Astrocyte of the spinal cord (primary cell): ENCODE measurements around the gene AANAT.
"Not testable (repeated sequence)": the region's sequence is repeated elsewhere in the genome, so short reads cannot be mapped to it uniquely, and the experiment has no call there.

Source experiments
- DNase-seq: peaks from one replicate; pipeline ENCODE4 v3.0.0; 2011; ENCODE audit warnings: low read depth, low spot score
- H3K4me3 ChIP-seq: 2 replicates; pipeline ENCODE4 v1.5.1; 2011; ENCODE audit warnings: low read depth, mild to moderate bottlenecking, low read length, moderate library complexity
- in situ Hi-C: cut with HindIII; loops from 2 replicates; pipeline ENCODE4 v1.10.0; 2017; ENCODE audit warnings: low sequenced_read_pairs
- TF ChIP-seq, protein P1 (sequence below): IDR thresholded peaks from 2 replicates; pipeline ENCODE4 v1.5.1; 2012; ENCODE audit warnings: low read depth, mild to moderate bottlenecking, low read length, inconsistent platforms

The AANAT gene

DNA sequence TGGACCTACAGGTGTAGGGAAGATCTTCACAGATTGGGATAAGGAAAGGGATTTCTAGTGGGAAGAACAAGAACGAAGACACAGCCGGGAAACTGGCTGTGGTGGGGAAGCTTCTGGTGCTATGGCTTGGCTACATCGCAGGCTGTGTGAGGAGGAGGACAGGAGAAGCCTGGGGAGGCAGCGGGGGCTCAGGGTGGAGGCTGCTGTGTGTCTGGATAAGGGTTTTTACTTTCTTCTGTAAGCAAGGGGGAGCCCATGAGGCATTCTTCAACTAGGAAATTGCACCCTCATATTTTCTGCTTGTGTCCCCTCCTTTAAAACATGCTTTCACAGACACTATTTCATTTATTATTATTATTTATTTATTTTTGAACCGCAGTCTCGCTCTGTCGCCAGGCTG, 36.7 kb downstream of the AANAT start:
- in situ Hi-C loops, result no loop called here
- TF ChIP-seq, protein P1, sequence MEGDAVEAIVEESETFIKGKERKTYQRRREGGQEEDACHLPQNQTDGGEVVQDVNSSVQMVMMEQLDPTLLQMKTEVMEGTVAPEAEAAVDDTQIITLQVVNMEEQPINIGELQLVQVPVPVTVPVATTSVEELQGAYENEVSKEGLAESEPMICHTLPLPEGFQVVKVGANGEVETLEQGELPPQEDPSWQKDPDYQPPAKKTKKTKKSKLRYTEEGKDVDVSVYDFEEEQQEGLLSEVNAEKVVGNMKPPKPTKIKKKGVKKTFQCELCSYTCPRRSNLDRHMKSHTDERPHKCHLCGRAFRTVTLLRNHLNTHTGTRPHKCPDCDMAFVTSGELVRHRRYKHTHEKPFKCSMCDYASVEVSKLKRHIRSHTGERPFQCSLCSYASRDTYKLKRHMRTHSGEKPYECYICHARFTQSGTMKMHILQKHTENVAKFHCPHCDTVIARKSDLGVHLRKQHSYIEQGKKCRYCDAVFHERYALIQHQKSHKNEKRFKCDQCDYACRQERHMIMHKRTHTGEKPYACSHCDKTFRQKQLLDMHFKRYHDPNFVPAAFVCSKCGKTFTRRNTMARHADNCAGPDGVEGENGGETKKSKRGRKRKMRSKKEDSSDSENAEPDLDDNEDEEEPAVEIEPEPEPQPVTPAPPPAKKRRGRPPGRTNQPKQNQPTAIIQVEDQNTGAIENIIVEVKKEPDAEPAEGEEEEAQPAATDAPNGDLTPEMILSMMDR, result peak; percentile 5
- H3K4me3 ChIP-seq, result no peak overlapping the region
- DNase-seq, result no peak

DNA sequence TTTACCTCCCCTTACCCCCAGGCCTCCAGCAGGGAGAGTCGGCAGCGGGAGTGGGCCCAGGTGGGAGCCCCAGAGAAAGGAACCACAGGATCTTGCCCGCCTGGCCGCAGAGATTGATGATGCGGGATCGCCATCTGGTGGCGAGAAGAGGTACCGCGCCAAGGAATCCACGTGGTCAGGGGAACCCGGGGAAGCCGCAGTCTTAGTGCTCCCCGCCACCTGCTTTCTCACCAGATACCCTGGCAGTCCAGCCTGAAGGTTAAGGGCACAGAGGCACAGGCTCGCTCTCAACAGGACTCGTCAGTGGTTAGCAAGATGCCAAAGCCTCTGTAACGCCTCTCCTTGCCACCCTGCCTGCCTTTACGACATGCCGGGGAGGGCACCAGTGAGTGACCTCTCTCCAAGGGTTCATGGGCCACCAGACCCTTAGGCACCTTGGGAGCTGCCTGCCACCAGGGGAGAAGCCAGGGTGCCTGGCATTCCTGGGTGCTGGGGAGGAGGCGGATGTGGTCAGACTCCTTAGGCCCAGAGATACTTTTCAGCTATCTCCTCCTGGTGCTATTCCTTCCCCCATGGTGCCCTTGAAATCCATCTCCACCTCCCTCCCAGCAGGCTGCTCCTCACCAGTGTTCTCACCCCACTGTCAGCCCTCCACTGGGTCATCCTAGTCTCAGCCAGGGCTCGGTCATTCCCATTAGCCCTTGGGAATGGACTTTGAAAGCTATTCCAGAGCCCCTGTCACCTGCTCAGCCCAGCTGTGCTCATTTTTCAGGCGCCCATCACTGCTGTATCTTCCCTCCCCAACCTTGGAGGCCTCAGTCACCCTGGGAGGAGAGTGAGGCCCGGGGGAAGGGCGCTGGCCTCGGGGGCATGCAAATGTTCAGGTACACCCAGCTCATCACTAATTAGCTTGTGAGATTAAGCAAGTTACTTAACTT, 39.3 kb downstream of the AANAT start:
- in situ Hi-C loops, result no loop called here
- peak; percentile 58 for DNase-seq
- H3K4me3 ChIP-seq, result no peak overlapping the region
- TF ChIP-seq, protein P1, result peak; percentile 91

DNA sequence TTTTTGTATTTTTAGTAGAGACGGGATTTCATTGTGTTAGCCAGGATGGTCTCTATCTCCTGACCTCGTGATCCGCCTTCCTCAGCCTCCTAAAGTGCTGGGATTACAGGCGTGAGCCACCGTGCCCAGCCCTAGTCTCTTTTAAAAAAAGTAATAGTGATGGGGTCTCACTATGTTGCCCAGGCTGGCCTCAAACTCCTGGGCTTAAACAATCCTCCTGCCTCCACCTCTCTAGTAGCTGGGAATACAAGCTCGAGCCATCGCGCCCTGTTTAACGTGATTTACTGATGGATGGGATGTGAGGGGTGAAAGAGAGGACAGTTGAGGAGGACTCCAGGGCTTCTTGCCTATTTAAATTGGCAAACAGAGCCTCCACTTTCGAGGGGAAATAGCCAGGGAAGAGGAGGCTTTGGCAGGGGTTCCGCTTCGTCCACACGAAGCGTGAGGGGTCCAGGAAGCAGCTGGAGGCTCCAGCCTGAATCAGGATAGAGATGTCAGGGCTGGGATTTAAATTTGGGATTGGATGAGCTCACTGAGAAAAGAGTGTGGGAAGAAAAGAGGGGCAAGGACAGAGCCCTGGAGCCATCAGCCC, 41.2 kb downstream of the AANAT start:
- DNase-seq, in situ Hi-C loops, H3K4me3 ChIP-seq: not testable (repeated sequence)

DNA sequence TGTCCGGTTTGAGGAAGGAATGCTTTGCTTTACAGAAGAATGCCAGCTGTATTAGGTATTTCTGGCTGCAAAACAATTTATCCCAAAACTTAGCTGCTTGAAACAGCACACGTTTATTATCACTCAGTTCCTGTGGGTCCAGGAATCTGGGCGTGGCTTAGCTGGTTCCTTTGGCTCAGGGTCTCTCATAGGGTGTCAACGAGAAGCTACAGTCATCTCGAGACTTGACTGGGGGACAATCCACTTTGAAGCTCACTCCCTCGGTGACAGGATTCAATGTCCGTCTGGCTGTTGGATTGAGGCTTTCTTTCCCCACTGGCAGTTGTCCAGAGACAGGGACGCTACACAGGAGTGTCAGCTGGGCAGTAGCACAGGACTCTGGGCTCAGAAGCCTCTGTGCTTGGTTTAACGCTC, 43.4 kb downstream of the AANAT start:
- in situ Hi-C loops, result no loop called here
- DNase-seq, result no peak
- TF ChIP-seq, protein P1, result no peak
- no peak overlapping the region for H3K4me3 ChIP-seq

DNA sequence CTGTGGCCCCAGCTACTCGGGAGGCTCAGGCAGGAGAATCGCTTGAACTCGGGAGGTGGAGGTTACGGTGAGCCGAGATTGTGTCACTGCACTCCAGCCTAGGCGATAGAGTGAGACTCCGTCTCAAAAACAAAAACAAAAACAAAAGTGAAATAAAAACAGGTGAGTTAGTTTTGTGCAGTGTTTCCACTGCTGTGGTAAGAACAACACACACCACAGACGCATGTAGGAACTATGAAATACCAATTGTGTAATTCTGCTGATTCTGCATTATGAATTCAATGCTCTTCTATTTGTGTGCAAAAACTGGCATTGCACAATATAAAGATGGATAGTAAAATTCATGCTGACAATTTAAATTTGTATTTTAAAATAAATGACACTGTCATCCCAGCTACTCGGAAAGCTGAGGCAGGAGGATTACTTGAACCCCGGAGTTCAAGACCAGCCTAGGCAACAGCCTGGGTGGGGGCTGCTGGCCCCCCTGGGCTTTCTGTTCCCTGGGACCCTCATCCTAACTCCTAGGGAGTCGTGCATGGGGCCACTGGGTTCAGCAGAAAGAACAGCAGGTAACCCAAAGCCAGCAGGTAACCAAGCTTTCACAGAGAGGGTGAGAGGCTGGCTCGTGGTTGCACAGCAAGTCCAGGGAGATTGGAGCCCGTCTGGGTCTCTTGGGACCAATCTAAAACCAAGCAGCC, 44.4 kb downstream of the AANAT start:
- no peak overlapping the region for H3K4me3 ChIP-seq
- TF ChIP-seq, protein P1, result no peak
- in situ Hi-C loops, result no loop called here
- DNase-seq, result no peak

DNA sequence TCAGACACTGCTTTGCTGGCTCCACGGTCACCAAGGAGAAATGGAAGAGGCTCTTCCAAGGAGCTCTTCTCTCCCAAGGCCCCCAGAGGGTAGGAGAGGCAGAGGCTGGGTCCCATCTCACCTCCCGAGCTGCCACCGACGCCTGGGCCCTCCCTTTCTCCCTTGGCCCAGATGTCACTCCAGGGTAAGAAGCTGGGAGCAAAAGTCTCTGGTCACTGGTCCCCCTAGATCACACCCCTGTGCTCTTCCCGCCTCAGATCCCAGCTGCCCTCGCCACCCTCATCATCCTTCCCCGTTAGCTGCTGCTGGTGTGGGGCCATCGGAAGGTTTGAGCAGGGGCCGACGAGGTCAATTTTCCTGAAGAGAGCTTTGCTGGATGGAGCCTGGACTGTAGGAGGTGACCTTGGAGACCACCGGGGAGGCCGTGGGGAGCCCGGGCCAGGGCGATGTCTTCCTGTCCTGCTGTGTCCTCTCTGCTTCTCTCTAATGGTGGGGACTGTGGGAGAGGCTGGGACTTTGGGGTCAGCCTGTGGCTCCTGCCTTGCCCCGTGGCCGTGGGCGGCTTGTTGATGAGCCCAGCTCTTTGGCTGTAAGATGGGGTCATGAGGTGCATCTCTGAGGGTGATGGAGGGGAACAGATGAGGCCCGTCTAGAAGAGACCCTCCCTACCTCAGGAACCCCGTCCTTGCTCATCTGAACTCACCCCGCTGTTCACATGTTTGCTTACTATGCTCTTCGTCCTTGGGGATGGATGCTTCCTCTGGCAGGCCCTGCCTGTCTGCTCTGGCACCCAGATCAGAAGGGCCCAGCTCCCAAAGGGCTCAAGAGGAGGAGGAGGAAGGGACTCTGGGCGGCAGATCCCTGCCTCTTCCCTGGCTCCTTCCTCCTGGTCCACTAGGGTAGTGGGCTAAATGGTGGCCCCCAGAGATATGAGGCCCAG, 45.2 kb downstream of the AANAT start:
- H3K4me3 ChIP-seq, result no peak overlapping the region
- in situ Hi-C loops, result no loop called here
- DNase-seq, result no peak
- TF ChIP-seq, protein P1, result no peak
